BLaER1 treated with 17β-estradiol and CSF1 and Interleukin-3, amounts not matched to agents 10 nM and 100 nM (cell line): ENCODE results near the gene TPST1.

Experiments used
- H3K27ac ChIP-seq, 11 experiments: shearing (Covaris generic); formaldehyde crosslinking; 2 replicates each; pipeline ENCODE4 v1.8.1; 2022
- H3K27me3 ChIP-seq, 11 experiments: shearing (Covaris generic); formaldehyde crosslinking; 2 replicates each; pipeline ENCODE4 v1.8.1; 2022
- H3K36me3 ChIP-seq, 11 experiments: shearing (Covaris generic); formaldehyde crosslinking; 2 replicates each; pipeline ENCODE4 v1.8.1; 2022
- H3K4me1 ChIP-seq, 10 experiments: shearing (Covaris generic); formaldehyde crosslinking; 2 replicates each; pipeline ENCODE4 v1.8.1; 2022
- H3K4me2 ChIP-seq, 11 experiments: shearing (Covaris generic); formaldehyde crosslinking; 2 replicates each; pipeline ENCODE4 v1.8.1; 2022
- H3K4me3 ChIP-seq, 10 experiments: shearing (Covaris generic); formaldehyde crosslinking; 2 replicates each; pipeline ENCODE4 v1.8.1; 2022
- H3K9ac ChIP-seq, 11 experiments: shearing (Covaris generic); formaldehyde crosslinking; 2 replicates each; pipeline ENCODE4 v1.8.1; 2022
- H3K9me3 ChIP-seq, 11 experiments: shearing (Covaris generic); formaldehyde crosslinking; replicated peaks in 1 of 11; 2 replicates each; pipeline ENCODE4 v1.8.1; 2022
- H4K20me1 ChIP-seq, 11 experiments: shearing (Covaris generic); formaldehyde crosslinking; 2 replicates each; pipeline ENCODE4 v1.8.1; 2022
- Cebpa-rat ChIP-seq, 11 experiments: shearing (Covaris generic); IDR thresholded peaks; 2 replicates each; pipeline ENCODE4 v1.8.1; 2022

The TPST1 gene

GRCh38 chr7:66198956-66199355 is 6.2 kb upstream of the TPST1 start:
- Histone ChIP-seq H3K4me3 (no peak overlapping the region), H3K4me2 (no peak overlapping the region), H3K4me1 (no peaks in the 10 kb centered on the region), H3K9me3 (peaks cover 0 to 1% (median 0%) of the 10 kb centered on the region in 11 experiments; a peak in 1 of 22 replicates), H3K27me3 (no peaks in the 10 kb centered on the region), H3K27ac (no peak overlapping the region), H3K9ac (no peak overlapping the region), H4K20me1 (no peaks in the 10 kb centered on the region), H3K36me3 (no peaks in the 10 kb centered on the region)
- no peak for TF ChIP-seq Cebpa-rat (IDR thresholded peaks at IDR 0.05)

DNA sequence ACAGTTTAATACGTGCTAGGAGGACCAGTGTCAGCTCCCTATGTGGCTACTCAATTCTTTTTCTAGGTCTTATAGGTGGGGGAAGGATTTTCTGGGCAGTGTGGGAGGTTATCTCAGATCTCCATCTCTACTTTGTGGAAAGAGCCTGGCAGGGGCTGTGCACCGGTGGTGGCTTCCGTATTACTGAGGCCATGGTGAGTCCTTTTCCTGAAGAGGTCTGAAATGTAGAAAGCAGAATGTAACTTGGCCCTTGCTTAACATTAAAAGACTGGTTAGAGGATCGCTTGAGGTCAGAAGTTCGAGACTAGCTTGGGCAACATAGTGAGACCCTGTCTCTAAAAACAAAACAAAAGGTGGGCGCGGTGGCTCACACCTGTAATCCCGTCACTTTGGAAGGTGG is 2.7 kb upstream of the TPST1 start:
- no peaks in the 10 kb centered on the region for H3K36me3 ChIP-seq
- peaks cover 0 to 13% (median 0%) of the 10 kb centered on the region in 11 experiments; a peak in 4 of 22 replicates for H4K20me1 ChIP-seq
- no peak for TF ChIP-seq Cebpa-rat (IDR thresholded peaks at IDR 0.05)
- no peak overlapping the region for H3K4me2 ChIP-seq
- no peak overlapping the region for H3K27ac ChIP-seq
- H3K9me3 ChIP-seq: no peaks in the 10 kb centered on the region
- no peaks in the 10 kb centered on the region for H3K27me3 ChIP-seq
- H3K4me3 ChIP-seq: no peak overlapping the region
- no peak overlapping the region for H3K9ac ChIP-seq
- peaks cover 17 to 26% (median 22%) of the 10 kb centered on the region in 10 experiments for H3K4me1 ChIP-seq

DNA sequence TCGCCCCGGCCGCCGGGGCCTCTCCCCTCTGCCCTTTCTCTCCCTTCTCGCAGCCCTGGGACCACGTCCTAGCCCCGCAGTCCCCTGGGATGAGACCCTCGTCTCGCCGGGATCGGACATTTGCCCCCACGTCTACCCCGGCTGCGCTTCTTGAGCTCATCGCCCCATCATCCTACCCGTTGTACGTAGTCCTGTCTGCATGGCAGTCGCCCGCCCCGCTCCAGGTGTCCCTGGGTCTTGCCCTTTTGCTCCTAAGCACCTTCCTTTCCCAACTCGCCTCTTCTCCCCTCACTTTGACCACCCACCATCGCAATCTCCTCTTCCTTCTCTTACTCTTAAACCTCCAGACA is 582 bp downstream of the TPST1 start:
- H3K4me1 ChIP-seq: peaks cover 29 to 43% (median 40%) of the 10 kb centered on the region in 10 experiments
- peak overlapping the region; percentile 84 to 95 (median 91) for H3K9ac ChIP-seq
- peaks cover 0 to 20% (median 14%) of the 10 kb centered on the region in 11 experiments; a peak in 17 of 22 replicates for H3K36me3 ChIP-seq
- H3K27me3 ChIP-seq: no peaks in the 10 kb centered on the region
- no peaks in the 10 kb centered on the region for H3K9me3 ChIP-seq
- H3K4me2 ChIP-seq: peak overlapping the region; percentile 87 to 99 (median 95)
- no peak for TF ChIP-seq Cebpa-rat (IDR thresholded peaks at IDR 0.05)
- peaks cover 0 to 38% (median 8%) of the 10 kb centered on the region in 11 experiments; a peak in 10 of 22 replicates for H4K20me1 ChIP-seq
- peak overlapping the region; percentile 78 to 89 (median 84) for H3K27ac ChIP-seq
- peak overlapping the region; percentile 86 to 100 (median 95) for H3K4me3 ChIP-seq

GRCh38 chr7:66206119-66206933 is 1.2 kb downstream of the TPST1 start:
- peak overlapping the region; percentile 87 to 99 (median 95) for H3K4me2 ChIP-seq
- peak overlapping the region; percentile 78 to 89 (median 84); a peak in 18 of 22 replicates for H3K27ac ChIP-seq
- H3K9me3 ChIP-seq: no peaks in the 10 kb centered on the region
- no peak for TF ChIP-seq Cebpa-rat (IDR thresholded peaks at IDR 0.05)
- H3K4me1 ChIP-seq: peaks cover 29 to 43% (median 40%) of the 10 kb centered on the region in 10 experiments
- H3K9ac ChIP-seq: peak overlapping the region; percentile 84 to 95 (median 91)
- peak overlapping the region; percentile 86 to 100 (median 95) for H3K4me3 ChIP-seq
- no peaks in the 10 kb centered on the region for H3K27me3 ChIP-seq
- peaks cover 0 to 38% (median 8%) of the 10 kb centered on the region in 11 experiments; a peak in 10 of 22 replicates for H4K20me1 ChIP-seq
- H3K36me3 ChIP-seq: peaks cover 0 to 25% (median 14%) of the 10 kb centered on the region in 11 experiments; a peak in 17 of 22 replicates

DNA sequence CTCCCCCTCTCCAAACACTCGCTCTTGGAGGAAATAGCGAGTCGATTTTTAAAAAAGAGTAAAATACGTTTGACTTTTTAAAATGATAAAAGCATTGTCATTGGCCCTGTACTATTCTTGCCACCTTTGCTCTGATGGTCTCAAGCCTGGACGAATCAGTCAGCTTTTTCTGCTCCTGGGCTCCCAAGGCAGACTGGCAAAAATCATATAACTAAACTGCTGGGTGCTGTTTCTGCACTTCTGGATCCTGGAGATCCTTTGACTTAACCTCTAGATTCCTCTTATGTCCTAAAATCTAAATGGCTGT is 1.8 kb downstream of the TPST1 start:
- Histone ChIP-seq H3K27ac (peak overlapping the region in 10 of 11 experiments; percentile 0 to 89 (median 83); a peak in 18 of 22 replicates), H3K4me1 (peaks cover 29 to 48% (median 40%) of the 10 kb centered on the region in 10 experiments), H3K9me3 (no peaks in the 10 kb centered on the region), H4K20me1 (peaks cover 0 to 43% (median 8%) of the 10 kb centered on the region in 11 experiments; a peak in 11 of 22 replicates), H3K4me3 (peak overlapping the region; percentile 86 to 100 (median 95); a peak in 19 of 20 replicates), H3K27me3 (no peaks in the 10 kb centered on the region), H3K9ac (peak overlapping the region; percentile 84 to 95 (median 91)), H3K36me3 (peaks cover 0 to 30% (median 14%) of the 10 kb centered on the region in 11 experiments; a peak in 17 of 22 replicates), H3K4me2 (peak overlapping the region; percentile 87 to 99 (median 95))
- TF ChIP-seq Cebpa-rat (IDR thresholded peaks at IDR 0.05): no peak

DNA sequence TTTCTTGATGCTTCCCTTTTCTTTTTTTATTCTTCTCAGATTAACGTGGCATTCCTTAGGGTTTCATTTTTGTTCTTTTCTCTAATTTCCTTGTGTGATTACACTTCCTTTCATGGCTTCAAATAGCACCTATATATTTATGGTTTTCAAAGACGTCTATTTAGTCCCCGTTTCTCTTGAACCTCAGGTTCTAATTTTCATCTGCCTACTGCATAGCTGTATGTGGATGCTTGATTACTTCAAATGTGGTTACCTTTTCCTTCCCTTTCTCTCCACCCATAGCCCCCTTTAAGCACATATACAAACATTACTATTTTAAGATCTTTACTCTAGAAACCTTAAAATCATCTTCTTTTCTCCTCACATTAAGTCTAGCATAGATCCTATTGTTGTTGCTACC is 2.4 kb downstream of the TPST1 start:
- Histone ChIP-seq H3K4me2 (peak overlapping the region; percentile 87 to 99 (median 95)), H3K4me3 (peak overlapping the region; percentile 86 to 100 (median 95); a peak in 18 of 20 replicates), H3K9me3 (no peaks in the 10 kb centered on the region)

DNA sequence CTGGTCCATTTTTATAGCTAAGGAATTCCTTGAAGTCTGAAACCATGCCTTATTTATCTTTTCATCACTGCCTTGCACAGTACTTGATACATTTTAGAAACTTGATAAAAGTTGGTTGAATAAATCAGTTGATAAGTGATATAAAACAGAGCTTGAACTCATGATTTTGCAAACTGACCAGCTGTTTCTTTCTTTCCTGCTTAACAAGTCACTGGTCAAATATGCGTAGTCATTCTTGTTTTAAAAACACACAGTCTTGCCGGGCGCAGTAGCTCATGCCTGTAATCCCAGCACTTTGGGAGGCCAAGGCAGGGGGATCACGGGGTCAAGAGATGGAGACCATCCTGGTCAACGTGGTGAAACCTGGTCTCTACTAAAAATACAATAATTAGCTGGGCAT is 6.3 kb downstream of the TPST1 start:
- no peak for TF ChIP-seq Cebpa-rat (IDR thresholded peaks at IDR 0.05)
- Histone ChIP-seq H3K4me1 (peaks cover 34 to 50% (median 44%) of the 10 kb centered on the region in 10 experiments), H3K36me3 (peaks cover 0 to 30% (median 14%) of the 10 kb centered on the region in 11 experiments; a peak in 17 of 22 replicates), H4K20me1 (peaks cover 0 to 37% (median 5%) of the 10 kb centered on the region in 11 experiments; a peak in 11 of 22 replicates), H3K9ac (no peak overlapping the region), H3K9me3 (peaks cover 0 to 4% (median 0%) of the 10 kb centered on the region in 11 experiments; a peak in 5 of 22 replicates), H3K4me3 (no peak overlapping the region), H3K27ac (no peak overlapping the region), H3K27me3 (no peaks in the 10 kb centered on the region), H3K4me2 (no peak overlapping the region)

More for the DNA sequence above, 2.4 kb downstream of the TPST1 start:
- no peaks in the 10 kb centered on the region for H3K27me3 ChIP-seq
- H3K36me3 ChIP-seq: peaks cover 0 to 30% (median 14%) of the 10 kb centered on the region in 11 experiments; a peak in 17 of 22 replicates
- peak overlapping the region; percentile 84 to 95 (median 91); a peak in 20 of 22 replicates for H3K9ac ChIP-seq
- peaks cover 35 to 52% (median 44%) of the 10 kb centered on the region in 10 experiments for H3K4me1 ChIP-seq
- H3K27ac ChIP-seq: peak overlapping the region in 9 of 11 experiments; percentile 43 to 89 (median 84); a peak in 17 of 22 replicates
- no peak for TF ChIP-seq Cebpa-rat (IDR thresholded peaks at IDR 0.05)
- H4K20me1 ChIP-seq: peaks cover 0 to 43% (median 8%) of the 10 kb centered on the region in 11 experiments; a peak in 11 of 22 replicates

GRCh38 chr7:66213637-66214036 is 8.5 kb downstream of the TPST1 start:
- H3K27me3 ChIP-seq: no peaks in the 10 kb centered on the region
- no peak overlapping the region for H3K9ac ChIP-seq
- H3K4me1 ChIP-seq: peaks cover 12 to 28% (median 22%) of the 10 kb centered on the region in 10 experiments
- no peak overlapping the region for H3K4me3 ChIP-seq
- peaks cover 0 to 38% (median 19%) of the 10 kb centered on the region in 11 experiments; a peak in 18 of 22 replicates for H3K36me3 ChIP-seq
- no peak for TF ChIP-seq Cebpa-rat (IDR thresholded peaks at IDR 0.05)
- H3K4me2 ChIP-seq: peak overlapping the region in 5 of 11 experiments; percentile 7 to 53 (median 23); a peak in 4 of 22 replicates
- H3K27ac ChIP-seq: no peak overlapping the region
- peaks cover 0 to 22% (median 5%) of the 10 kb centered on the region in 11 experiments; a peak in 11 of 22 replicates for H4K20me1 ChIP-seq
- peaks cover 0 to 10% (median 0%) of the 10 kb centered on the region in 11 experiments; a peak in 5 of 22 replicates for H3K9me3 ChIP-seq

GRCh38 chr7:66216687-66217086 is 11.6 kb downstream of the TPST1 start:
- no peak for TF ChIP-seq Cebpa-rat (IDR thresholded peaks at IDR 0.05)
- H4K20me1 ChIP-seq: peaks cover 0 to 20% (median 3%) of the 10 kb centered on the region in 11 experiments; a peak in 9 of 22 replicates
- H3K27me3 ChIP-seq: no peaks in the 10 kb centered on the region
- peaks cover 0 to 15% (median 6%) of the 10 kb centered on the region in 11 experiments; a peak in 9 of 22 replicates for H3K36me3 ChIP-seq
- no peak overlapping the region for H3K4me2 ChIP-seq
- peaks cover 9 to 30% (median 19%) of the 10 kb centered on the region in 10 experiments for H3K4me1 ChIP-seq
- no peak overlapping the region for H3K27ac ChIP-seq
- H3K9ac ChIP-seq: no peak overlapping the region
- peaks cover 0 to 10% (median 0%) of the 10 kb centered on the region in 11 experiments; a peak in 5 of 22 replicates for H3K9me3 ChIP-seq
- H3K4me3 ChIP-seq: no peak overlapping the region
